ENCODE data around the gene SKP1. TPM values are rescaled to one million over a fixed set of nuclear protein-coding genes. Genes with fewer than 3 reads are reported as not detected.

Gene SKP1
- total RNA-seq, 1 experiment from 2014 or later, result 436 TPM

DNA sequence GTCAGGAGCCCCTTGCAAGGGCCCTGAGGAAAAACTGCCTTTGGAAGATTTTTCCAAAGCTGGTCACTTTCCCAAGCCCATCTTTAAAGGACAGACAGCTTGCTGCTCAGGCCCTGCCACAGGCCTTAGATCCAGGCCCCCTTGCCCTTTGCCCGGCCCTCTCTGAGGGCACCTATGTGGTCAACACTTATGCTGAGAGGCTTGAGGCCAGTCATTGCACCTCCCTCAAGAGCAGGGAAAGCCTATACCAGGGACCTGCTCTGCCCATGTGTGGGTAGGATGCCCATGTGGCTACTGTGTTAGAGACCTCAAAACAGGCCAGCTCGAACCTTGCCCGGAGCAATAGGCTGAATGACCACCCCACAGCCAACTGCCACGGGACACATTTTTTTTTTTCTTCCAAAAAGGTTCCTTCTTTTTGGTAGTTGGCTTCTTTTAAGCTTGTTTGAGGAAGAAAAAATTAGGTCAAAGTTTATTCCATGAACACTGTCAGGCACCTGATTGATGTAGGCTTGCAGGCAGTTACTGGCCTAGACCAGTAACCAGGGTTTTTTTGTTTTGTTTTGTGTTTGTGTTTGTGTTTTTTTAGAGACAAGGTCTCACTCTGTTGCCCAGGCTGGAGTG, 58.4 kb downstream of the SKP1 start:
- in situ Hi-C loops (cut with HindIII; ENCODE audit: low sequenced_read_pairs), result no loop called here
- DNase-seq (ENCODE audit: low spot score), result no peak

DNA sequence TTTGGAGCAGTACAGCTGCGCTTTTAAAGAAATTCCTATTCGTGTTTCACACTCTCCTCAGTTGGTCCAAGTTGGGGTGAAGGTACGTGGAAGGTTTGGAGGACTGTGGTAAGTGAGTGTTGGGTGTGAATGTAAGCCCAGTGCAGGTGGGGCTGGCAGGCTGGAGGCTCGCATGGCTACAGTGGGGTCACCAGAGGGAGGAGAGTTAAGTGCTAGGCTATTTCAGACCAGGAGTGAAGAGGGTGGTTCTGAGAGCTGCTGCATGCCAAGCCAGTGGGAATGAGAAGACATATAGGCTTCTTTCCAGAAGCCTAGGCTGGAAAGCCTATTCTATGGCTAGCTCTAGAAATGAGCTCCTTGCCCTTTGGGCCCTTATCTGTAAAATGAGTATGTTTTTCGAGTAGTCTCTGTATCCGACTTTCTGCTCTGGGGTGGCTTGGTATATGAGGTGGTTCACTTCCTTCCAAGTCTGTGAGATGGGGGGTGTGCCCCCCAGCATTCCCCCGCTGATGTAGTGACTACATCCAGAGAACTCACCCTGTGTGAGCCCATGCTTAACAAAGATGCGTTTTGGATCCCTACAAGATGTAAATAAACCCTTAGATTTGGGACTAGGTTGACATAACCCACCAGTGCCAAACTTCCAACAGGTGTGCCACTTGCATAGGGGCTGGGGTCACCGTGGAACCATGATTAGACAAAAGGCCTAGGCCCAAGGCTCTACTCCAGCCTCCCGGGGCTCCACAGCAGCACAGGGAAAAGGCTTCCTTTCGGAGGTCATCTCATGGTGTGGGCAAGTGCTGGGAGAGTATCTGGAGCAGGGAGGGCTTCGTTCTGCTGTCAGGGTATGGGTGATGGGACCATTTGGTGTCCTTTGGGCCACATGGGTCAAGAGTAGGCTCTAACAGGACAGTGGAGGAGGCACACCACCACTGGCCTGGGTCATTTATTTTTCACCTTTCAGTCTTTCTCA, 59.7 kb downstream of the SKP1 start:
- DNase-seq (ENCODE audit: low spot score), result no peak
- in situ Hi-C loops (cut with HindIII; ENCODE audit: low sequenced_read_pairs), result no loop called here

DNA sequence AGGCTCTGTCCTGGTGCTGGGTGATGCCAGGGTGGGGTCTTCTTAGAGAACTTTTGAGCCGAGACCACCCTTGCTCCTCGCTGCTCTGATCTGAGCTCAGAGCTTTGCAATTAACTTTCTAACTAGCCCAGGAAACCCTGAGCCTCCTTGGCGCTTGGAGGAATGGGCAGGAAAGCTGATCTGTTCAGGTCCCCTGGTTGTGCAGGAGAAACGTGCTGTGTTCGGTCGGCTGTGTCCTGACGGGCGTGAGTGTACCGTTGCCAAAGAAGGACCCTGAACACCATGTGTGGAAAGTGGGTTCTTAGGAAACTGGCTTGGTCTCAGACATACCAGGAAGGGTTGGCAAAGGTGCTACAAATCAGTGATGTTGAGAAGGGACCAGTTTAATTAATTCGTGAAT, 60.5 kb downstream of the SKP1 start:
- no peak for DNase-seq (ENCODE audit: low spot score)
- in situ Hi-C loops (cut with HindIII; ENCODE audit: low sequenced_read_pairs), result no loop called here

DNA sequence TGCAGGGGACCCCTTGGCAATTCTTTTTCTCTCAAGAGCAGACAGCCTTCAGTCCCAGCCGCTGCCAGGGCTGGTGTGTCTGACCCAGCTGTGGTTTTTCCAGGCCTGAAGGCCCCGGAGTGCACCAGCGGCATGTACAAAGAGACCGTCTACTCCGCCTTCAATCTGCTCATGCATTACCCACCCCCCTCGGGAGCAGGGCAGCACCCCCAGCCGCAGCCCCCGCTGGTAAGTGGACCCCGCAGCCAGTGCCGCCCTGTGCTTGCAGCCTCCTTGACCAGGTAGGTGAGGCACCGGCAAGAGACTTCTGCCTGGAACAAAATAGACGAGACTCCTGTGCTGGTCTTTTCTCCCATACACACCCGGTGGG, 61.0 kb downstream of the SKP1 start:
- DNase-seq (ENCODE audit: low spot score), result no peak
- in situ Hi-C loops (cut with HindIII; ENCODE audit: low sequenced_read_pairs), result no loop called here

DNA sequence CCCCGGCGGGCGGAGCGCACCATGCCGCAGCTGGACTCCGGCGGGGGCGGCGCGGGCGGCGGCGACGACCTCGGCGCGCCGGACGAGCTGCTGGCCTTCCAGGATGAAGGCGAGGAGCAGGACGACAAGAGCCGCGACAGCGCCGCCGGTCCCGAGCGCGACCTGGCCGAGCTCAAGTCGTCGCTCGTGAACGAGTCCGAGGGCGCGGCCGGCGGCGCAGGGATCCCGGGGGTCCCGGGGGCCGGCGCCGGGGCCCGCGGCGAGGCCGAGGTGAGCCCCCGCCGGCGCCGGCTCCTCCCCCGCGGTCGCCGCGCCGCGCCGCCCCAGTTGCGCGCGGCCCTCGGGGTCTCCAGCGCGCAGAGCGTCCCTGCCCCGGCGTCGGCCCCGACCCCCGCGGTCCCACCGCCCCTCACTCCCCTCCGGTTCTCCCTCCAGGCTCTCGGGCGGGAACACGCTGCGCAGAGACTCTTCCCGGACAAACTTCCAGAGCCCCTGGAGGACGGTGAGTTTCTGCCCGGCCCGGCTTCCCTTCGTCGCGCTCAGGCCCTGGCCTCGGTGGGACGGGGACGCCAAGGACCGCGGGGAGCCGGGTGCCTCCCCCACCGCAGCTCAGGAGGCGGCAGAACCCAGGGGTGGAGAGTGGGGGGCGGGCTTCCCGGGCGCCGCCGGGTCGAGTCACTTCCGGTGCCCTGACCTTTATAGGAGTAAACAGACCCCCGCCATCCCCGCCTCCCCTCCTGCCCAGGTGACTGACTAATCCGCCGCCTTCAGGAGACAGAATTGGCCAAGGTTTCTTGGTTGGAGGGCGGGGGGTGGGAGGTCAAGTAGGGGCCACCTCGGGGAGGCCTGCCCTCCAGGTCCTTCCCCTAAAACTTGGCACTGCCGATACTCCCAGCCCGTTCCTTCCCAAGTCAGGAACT, 61.6 kb downstream of the SKP1 start:
- in situ Hi-C loops (cut with HindIII; ENCODE audit: low sequenced_read_pairs), result no loop called here
- no peak for DNase-seq (ENCODE audit: low spot score)

DNA sequence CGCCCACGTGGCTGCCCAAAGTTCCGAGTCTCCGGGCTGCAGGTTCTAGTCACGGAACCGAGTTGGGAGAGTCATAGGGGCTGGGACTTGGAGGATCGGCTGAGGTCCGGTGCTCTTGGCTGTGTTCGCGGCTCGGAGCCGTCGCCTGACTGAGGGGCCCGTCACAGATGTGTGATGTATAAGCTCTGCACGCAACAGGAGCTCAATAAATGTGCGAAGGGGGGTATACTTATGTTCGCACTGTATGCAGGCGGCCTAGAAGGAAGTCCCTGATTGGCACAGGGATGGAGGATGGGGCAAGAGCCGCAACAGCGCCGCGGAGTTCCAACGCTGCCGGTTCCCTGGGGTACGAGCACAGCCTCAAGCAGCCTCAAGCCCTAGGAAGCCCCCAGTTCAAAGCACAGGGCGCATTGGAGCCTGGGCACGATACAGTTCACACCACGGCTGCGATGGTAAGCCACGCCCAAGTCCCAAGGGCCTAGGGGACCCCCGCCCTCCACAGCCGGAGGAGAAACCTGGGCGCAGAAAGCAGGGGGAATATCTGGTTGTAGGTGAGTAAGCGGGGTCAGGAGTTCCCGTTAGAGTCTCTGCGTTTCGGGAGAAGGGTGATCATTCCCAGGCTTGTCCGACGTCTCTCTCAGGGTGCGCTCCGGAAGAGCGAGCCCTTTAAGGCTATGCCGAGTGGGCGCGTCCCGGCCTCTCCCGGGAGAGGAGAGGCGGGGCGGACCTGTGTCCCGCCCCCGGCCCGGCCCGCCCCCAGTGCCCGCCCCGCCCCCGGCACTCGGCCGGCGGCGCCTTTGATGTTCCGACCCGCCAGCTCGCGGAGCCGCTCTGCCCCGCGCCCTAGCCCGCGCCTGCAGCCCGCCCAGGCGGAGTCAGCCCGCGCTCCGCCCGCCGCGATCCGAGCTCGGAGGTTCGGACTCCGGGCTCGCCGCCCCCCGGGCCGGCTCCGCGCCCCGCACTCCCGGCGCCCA, 62.6 kb downstream of the SKP1 start, which contains the start of gene TCF7:
TCF7 (plus strand) TSS at position 780 of the 974 bp plus-strand sequence. CDS start 226 bp downstream, outside the sequence.
- DNase-seq (ENCODE audit: low spot score), result peak; percentile 72
- in situ Hi-C loops (cut with HindIII; ENCODE audit: low sequenced_read_pairs), result no loop called here

DNA sequence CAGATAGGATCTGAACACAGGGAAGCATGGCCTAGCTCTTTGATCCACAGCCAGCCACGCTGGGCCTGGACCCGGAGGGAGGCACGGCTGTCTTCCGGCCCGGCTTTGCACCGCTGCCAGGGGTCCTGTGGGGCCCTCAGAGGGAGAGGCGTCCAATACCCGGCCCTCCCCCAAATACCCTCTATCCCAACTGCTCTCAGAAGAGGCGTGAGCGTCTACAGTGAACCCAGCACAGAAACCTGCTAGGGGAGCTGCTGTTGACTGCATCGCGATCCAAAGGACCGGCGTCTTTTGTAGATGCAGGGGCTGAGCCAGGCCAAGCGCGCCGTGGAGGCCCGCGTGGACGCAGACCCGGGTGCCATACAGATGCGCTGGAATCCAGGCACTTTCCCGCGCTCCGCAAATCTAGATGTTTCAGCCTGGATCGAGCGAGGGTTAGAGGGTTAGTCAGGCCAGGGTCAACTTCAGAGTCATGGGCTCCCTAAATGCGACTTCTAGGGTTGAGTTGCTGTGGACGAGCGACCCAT, 63.3 kb downstream of the SKP1 start:
- DNase-seq (ENCODE audit: low spot score), result no peak
- in situ Hi-C loops (cut with HindIII; ENCODE audit: low sequenced_read_pairs), result no loop called here

DNA sequence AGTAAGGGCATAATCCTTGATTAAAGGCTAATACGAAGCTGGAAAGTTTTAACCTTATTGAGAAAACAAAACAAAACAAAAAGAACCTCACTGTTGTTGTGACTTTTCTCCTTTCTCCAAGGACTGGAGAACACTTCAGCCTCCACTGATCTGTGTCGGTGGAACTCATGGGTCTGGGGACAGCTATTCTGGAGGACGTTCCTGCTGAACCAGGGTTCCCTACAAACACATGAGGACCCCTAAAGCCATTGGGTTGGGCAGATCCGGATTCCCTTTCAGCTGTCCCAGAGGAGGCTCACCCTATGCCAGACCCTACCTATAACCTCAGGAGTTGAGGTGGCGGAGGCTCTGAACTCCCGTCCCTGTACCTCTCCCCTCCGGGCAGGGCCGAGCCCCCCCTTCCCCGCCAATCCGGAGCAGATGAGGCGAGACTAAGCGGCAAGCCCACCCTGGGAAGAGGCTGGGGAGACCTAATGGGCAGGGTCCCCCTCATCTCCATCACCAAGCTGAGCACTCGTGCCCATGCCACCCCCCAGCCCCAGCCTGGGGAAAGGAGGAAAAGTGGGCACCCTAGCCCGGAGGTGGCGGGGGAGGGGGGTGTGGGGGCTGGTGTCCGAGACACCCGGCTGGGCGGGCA, 63.9 kb downstream of the SKP1 start:
- no peak for DNase-seq (ENCODE audit: low spot score)
- in situ Hi-C loops (cut with HindIII; ENCODE audit: low sequenced_read_pairs), result no loop called here

DNA sequence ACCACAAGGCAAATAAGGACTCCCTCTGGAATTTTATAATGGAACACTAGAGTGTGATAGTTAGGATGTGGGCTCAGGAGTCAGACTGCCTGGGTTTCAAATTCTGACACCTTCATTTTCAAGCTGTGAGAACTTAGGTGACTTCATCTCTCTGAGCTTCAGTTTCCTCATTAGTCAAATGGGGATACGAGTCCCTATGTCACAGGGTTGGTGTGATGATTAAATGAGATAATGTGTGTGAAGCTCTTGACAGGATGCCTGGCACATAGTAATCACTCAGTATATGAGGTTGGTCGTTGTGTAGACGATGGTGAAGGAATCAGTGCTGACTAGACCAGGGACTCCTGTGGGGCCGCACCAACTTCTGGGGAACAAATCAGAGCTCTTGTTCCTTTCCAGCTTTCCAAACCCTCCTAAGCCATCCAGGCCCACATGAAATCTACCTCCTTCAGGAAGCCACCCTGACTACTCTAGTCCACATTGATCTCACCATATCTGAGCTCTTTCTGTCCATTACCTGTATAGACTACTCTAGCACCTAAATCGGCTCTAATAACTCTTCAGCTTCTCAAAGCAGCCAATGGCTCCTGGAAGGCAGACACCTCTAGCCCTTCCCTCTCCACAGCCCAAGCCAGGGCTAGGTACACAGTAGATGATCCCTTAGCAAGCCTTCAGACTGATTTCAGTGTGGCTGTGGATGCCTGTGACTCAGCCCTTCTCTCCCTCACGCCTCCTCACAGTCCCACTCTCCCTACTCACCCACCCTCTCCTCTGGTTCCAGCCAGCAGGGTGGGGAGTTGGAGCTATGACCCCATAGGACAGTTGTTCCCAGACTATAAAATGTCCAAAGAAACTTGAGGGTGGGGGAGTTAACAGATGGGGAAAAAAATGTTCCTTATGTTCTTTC, 64.8 kb downstream of the SKP1 start:
- no peak for DNase-seq (ENCODE audit: low spot score)
- in situ Hi-C loops (cut with HindIII; ENCODE audit: low sequenced_read_pairs), result no loop called here

DNA sequence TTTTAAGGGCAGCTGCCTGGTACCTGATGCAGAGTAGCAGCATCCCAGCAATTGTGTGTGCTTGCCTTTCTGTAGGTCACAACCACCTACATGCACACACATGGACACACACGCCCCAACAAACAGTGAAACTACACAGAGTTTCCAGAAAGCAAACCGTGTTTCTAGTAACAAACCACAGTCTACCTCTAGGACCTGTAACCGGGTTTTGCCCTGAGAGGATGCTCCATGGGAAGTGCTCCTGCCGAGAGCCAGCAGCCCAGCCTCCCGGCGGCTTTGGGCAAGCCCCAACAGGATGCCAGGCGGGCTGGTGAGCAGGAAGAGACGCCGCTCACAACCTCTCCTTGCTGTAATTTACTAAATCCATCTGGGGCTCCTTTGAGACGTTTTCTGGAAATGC, 66.4 kb downstream of the SKP1 start:
- in situ Hi-C loops (cut with HindIII; ENCODE audit: low sequenced_read_pairs), result no loop called here
- DNase-seq (ENCODE audit: low spot score), result no peak

DNA sequence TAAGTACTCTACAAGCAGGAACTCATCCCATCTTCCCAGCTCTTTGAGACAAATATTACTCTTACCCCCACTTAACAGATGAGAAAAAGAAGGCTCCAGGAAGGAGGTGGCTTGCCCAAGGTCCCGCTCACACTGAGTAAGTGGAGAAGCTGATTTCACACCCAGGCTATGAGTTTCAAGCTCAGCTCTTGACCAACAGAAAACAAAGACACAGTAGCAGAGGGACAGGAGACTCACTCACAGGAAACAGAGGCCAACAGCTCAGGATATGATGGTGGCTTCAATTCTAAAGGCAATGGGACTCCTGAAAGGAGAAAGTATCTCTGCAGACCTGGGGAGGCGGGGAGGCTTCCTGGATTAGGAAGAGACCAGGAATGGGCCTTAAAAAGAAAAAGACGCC, 69.0 kb downstream of the SKP1 start:
- in situ Hi-C loops (cut with HindIII; ENCODE audit: low sequenced_read_pairs), result no loop called here

DNA sequence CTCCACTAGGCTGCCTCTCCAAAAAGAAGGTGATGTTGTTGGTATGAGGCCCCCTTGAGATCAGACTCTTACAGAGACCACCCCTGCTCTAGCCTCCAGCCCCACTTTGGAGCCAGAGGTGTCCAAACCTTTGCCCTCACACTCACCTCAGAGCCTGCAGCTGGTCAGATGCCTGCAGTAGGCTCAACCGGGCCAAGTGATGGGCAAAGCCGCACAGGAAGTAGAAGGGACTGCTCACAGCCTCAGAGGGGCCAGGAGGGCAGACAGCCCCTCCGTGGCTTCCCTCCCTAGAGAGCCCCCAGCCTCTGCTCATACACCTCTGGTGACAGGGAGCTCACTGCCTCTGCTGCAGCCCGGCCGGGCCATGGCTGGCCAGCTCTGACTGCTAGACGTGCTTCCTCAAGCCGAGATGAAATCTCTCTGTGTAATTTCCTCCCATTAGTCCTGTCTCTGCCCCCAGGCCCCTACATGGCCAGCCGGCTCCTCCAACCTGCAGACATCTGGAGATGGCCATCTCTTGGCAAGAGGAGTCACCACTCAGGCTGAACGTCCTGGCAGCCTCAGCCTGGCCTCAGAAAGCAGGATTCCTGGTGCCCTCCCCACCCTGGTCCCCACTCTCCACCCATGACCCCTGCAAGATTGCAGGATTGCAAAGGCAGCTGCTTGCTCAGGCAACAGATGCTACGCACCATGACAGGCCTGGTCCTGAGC, 69.6 kb downstream of the SKP1 start:
- in situ Hi-C loops (cut with HindIII; ENCODE audit: low sequenced_read_pairs), result no loop called here

More for the DNA sequence above, 69.0 kb downstream of the SKP1 start:
- no peak for DNase-seq (ENCODE audit: low spot score)

DNA sequence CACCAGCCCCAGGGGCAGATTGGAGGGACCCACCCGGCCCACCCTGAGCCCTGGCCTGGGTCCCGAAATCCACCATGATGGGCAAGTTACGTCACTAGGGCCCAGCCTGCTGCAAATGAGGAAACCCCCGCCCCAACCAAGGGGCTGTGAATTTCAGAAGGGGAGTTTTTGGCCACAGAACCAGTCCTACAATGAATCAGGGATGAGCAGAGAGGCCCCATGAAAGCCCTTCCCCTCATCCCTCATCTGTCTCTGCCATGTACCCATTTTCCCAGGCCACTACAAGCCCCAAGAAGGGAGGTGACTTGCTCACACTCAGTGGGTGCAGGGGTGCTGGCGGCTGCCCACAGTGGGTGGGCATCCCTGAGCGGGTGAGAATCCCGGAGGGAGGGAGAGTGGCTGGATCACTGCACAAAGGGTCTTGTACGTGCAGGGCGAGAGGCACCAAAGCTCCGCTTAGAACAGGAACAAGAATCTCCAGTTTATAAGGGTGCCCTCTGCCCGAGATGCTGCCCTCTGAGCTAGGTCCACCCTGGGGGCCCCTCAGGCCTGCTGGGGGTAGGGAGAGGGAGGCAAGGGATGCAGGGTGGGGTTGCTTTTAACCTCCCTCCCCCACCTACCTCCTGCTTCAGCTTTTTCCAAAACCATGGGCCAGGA, 72.6 kb downstream of the SKP1 start:
- in situ Hi-C loops (cut with HindIII; ENCODE audit: low sequenced_read_pairs), result no loop called here
- no peak for DNase-seq (ENCODE audit: low spot score)

More for the DNA sequence above, 69.6 kb downstream of the SKP1 start:
- DNase-seq (ENCODE audit: low spot score), result no peak

DNA sequence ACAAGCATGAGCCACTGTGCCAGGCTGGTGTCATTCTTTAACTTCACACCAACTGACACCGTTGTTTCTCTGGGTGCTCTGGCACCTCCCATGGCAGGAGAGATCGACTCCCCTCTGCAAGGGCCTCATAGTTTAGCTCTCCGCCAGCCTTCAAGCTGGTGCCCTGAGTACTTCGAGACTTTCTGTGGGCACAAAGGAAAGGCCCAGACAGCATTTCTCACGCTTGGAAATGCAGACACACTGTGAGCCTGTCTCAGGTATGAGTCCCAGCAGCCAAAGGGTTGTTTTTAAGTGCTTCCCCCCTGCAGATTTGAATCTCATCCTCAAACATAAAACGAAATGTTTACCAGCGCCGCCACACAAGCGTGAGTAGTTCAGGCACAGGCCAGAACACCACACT, 73.4 kb downstream of the SKP1 start:
- in situ Hi-C loops (cut with HindIII; ENCODE audit: low sequenced_read_pairs), result no loop called here

DNA sequence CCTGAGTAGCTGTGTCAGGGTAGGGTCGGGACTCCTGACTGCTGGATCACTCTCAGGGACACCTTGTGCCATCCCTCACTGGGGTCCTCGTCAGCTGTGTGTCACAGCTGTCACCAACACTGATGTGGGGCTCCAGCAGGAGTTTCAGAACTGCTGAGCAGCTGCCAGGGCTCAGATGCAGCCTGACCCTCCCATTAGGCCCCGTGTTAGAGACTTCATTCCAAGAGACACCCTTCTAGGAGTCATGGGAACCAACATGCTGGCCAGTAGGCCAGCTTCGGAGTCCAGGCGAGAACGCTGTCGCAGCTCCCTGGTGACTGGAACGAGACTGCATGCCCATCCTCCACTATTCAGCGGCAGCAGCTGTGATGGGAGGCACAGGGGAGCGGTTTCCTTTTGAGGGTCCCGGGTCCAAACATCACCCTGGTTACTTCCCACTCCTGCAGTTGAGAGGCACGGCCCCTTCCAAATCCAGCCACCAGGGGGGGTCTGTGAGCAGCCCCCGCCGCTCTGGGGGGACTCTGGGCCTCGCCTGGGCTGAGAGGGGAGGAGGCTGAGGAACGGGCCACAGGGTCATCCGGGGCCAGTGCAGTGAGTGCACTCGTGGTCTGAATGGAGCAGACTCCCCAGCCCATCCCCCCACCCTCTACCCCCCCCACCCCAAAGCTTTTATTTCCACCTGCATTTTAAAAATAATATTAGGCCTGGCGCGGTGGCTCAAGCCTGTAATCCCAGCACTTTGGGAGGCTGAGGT, 74.9 kb downstream of the SKP1 start:
- in situ Hi-C loops (cut with HindIII; ENCODE audit: low sequenced_read_pairs), result no loop called here
- peak; percentile 49 for DNase-seq (ENCODE audit: low spot score)

More for the DNA sequence above, 73.4 kb downstream of the SKP1 start:
- DNase-seq (ENCODE audit: low spot score), result no peak
